ENCODE results near the gene STAG1.
"Not testable (repeated sequence)": the region's sequence is repeated elsewhere in the genome, so short reads cannot be mapped to it uniquely, and the experiment has no call there.

The STAG1 gene

GRCh38 chr3:136642711-136643110 is 109.5 kb downstream of the STAG1 start:
- no peak for DNase-seq

GRCh38 chr3:136639069-136639468 is 113.1 kb downstream of the STAG1 start:
- no peak for DNase-seq

DNA sequence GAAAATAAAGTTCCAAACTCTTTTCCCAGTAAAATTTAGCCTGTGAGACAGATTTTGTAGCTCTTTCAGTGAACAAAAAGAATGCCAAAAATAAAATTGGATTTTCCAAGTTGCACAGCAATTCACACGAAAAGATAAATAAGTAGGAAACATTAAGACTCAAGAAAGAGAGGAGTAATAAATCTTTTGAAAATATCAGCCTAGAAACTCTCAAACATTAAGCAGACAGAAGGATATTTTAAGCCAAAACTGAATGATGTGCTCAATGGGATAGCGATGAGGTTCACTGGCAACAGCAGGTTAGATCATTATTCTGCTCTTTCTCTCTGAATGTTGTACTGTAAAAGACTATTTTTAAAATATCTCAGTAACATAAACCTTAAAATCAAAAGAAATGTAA is 115.0 kb downstream of the STAG1 start:
- DNase-seq: no peak

GRCh38 chr3:136634821-136635220 is 117.4 kb downstream of the STAG1 start:
- no peak for DNase-seq

DNA sequence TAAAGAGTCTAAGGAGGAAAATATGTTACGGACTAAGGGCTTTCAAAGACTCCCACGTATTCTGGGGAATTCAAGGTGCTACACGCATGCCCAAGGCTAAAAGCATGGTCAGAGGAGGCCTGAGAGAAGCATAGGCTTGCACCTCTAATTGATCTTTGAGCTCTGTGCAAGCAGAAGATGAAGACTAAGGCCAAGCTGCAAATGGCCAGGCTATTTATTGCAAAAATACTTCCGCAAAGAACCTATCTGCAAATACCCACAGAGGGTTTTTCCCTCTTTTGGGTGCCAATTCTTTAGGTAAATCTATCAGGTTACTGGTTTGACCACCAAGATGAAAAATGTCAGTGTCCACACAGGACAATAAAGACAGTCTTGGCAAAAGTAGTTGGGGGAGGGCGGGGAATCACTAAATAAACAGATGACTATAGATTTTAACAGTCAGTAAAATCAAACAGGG is 119.5 kb downstream of the STAG1 start:
- no peak for DNase-seq

- DNase-seq: no peak
Observed at GRCh38 chr3:136631424-136631823, 120.8 kb downstream of the STAG1 start.

- DNase-seq: no peak
Observed at GRCh38 chr3:136630915-136631314, 121.3 kb downstream of the STAG1 start.

GRCh38 chr3:136626493-136626892 is 125.7 kb downstream of the STAG1 start:
- DNase-seq: no peak

- DNase-seq: no peak
Observed at GRCh38 chr3:136624894-136625815, 127.0 kb downstream of the STAG1 start.

DNA sequence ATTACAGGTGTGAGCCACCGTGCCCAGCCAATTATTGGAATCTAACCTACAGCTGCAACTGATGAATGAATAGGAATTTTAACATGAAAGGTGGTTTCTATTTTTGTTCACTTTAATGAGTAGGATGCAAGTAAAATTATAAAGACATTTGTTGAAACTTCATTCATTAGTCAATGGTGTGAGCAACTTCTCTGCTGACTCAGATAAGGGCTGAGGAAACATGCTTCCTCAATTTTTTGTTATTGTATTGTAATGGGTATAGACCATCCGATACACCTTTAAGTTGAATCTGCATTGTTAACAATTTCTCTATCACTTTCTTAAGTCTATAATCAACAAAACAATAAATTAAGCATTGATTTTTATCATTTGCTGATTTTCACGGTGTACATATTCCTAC is 127.8 kb downstream of the STAG1 start:
- no peak for DNase-seq

DNA sequence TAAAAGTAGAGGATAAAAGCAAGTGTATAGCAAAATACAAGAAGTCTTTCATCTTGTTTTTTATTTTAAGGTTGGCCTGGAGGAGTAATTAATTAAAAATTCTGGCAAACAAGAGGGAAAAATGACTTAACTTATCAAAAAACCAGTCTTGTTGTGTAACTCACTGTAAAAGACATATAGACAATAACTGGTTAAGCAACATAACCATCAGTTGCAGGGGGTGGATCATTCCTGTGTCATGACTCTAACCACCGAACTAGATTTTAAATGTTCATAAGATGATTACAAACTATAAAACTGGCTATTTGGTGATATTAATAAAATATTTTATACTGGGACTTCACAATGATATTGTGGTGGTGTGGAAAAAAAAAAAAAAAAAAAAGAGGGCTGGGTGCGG is 130.6 kb downstream of the STAG1 start:
- no peak for DNase-seq

DNA sequence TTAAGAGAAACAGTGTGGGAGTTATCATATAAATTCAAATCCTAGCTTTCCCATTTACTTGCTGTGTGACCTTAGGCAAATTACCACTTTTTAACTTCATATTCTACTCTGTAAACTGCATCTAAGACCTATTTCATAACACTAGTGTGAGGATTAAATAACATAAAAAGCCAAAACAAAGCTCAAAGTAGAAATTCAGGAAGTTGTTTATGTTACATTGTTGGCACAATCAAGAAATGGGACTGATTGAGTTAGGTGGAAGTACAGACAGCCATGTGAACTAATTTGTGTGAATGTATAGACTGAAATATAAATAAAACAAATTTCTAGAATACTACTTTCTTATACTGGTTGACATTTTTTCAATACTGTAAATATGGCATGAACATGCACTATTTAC is 131.7 kb downstream of the STAG1 start:
- no peak for DNase-seq

DNA sequence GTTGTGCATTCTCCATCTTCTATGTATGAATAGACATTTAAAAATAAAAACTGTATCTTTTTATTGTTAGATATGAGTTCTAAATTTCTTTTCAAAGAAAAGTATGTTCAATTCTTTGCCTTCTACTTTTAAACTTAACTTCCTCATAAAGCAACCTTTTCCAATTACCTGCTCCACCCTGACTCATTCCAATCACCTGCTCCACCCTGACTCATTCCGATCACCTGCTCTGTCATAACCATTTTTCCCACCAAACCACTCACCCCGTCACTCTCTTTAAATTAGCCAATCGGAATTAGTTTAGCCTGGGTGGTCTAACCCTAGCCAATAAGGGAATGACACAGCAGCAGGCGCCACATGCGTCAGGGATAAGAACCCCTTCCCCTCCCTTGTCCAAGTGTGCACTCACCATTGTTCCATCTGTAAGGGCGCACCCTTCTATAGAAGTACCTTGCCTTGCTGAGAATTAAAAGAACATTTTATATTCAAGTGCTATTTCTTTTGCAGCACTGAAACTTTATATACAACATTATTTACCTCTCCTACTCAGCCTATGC is 134.1 kb downstream of the STAG1 start:
- not testable (repeated sequence) for DNase-seq

- DNase-seq: no peak
Observed at GRCh38 chr3:136617198-136617597, 135.0 kb downstream of the STAG1 start.

DNA sequence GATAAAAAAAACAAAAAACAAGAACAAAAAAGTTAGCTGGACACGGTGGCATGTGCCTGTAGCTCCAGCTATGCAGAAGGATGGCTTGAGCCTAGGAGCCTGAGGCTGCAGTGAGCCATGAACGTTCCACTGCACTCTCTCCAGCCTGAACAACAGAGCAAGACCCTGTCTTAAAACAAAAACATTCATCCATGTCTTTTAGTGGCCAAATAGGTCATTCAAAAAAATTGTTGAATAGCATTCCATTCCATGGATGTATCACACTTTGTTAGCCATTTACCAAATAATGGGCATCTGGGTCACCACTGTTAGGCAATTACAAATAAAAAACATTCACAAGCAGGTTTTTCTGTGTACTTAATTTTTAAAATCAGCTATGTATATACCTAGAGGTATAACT is 139.7 kb downstream of the STAG1 start:
- DNase-seq: no peak

GRCh38 chr3:136606990-136607389 is 145.2 kb downstream of the STAG1 start:
- DNase-seq: no peak

DNA sequence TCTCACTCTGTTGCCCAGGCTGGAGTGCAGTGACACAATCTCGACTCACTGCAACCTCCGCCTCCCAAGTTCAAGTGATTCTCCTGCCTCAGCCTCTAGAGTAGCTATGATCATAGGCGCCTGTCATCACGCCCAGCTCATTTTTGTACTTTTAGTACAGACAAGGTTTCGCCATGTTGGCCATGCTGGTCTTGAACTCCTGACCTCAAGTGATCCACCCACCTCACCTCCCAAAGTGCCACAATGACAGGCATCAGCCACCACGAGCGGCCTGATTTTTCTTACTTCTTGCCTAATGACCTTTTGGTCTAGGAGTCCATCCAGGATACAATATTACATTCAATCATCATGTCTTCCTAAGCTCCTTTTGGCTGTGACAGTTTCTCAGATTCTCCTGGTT is 146.0 kb downstream of the STAG1 start:
- not testable (repeated sequence) for DNase-seq

DNA sequence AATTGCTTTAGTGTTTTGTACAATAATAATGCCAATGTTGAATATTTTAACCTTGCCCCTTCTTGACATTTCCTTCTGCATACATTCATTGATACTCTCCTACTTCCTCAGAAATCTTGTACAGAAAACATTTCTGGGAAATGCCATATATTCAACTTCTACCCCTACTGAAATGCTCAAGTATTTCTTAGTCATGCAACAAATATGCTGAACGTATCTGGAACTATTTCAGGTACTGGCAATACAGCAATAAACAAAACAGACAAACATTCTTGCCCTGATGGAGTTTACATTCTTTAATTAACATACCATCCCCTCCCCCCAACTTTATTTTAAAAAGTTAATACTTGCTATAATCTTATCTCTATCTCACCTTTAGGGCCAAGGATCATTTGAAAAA is 147.2 kb downstream of the STAG1 start:
- DNase-seq: no peak

DNA sequence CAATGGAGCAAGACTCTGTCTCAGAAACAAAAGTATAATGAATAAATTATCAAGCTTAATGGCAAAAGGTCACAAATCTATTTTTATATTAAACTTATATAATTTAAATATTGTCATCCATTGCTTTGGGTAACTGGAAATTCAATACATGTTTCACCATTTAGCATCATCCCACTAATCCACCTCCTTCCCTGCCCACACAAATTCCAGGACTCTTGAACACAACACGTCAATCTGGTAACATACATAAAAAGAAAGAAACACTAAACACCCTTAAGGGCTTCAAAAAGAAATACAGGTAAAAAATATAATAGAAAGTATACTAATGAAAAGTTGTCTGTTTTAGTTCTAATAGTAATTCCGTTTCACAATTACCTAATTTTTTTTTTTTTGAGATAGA is 149.4 kb downstream of the STAG1 start:
- DNase-seq: no peak

DNA sequence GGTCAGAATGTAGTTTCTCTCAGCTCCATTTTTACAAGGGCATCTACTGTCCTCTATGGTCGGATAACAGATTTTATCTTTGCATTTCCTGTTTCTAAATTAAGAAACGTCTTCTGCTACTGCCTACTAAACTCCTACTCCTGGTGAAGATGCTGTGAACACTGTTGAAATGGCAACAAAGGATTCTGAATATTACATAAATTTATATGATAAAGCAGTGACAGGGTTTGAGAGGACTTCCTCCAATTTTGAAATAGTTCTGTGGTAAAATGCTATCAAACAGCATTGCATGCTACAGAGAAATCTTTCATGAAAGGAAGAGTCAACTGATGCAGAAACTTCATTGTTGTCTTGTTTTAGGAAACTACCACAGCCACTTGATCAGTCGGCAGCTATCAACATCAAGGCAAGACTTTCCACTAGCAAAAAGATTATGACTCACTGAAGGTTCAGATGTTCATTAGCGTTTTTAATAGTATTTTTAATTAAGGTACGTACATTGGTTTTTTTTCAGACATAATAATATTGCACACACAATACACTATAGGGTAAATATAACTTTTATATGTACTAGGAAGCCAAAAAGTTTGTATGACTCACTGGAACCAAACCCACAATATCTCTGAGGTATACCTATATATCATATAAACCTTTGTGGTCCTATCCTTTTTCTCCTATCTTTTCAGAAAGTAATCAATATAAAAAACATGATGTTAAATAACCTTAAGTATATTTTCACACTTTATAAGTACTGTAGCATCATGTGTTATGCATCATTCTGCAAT is 156.1 kb downstream of the STAG1 start:
- peak in 1 of 5 experiments; percentile 61 for DNase-seq

- no peak for DNase-seq
Observed at GRCh38 chr3:136586580-136586979, 165.6 kb downstream of the STAG1 start.

DNA sequence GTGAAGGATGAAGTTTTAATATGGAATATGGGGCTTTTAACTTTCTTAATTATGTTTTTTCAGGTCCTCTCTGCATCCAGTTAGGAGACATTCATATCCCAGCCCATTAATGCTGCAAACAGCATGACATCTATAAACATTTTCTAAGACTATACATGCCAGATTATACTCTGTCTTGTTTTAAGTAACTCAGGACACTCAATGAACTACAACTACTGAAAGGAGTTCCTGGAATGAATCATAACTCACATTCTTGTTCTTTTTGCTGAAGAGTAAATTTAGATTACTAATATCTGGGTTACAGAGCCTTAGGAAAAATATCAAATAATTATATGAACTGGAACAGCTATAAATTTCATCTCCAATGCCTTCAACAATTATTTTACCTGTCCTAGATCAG is 167.4 kb downstream of the STAG1 start:
- DNase-seq: peak in 1 of 5 experiments; percentile 27

DNA sequence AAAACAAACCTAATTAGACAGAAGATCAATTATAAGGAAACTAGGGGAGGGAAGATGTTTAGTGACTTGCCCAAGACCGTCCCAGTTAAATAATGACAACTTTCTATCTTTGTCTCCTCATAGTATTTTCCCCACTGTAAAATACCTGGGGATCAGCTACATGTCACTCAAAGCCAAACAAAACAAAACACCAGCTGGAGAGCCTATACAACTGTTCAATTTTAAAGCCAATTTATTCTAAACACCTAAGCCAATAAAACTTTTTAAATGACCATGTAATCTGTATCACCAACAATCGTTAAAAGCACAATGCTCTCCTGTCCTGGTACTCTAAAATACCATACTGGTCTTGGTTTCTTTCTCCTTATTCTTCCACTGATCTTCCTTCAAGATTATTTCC is 168.4 kb downstream of the STAG1 start:
- no peak for DNase-seq

DNA sequence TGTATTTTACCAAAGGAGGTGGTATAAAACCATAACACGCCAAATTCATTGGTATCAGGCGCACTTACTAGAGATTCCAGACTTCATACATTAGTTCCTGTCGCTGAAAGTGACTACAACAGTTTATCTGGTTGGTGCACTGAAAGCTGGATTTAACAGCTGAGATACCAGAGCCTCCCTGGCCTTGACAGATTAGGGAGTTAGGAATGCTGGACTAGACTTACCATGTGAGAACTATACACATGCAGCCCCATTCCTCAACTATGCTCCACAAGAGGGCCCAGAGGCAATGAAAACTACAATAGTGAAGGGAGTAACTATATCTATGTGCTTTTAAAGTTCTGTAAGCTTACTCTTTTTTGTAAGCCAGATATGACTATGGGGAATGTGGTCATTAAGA is 174.4 kb downstream of the STAG1 start:
- no peak for DNase-seq

Data from T-helper 2 cell (primary cell).